ENCODE results near the gene RRAS. TPM values are rescaled to one million over a fixed set of nuclear protein-coding genes. Genes with fewer than 3 reads are reported as not detected.

RRAS gene
- total and polyA plus RNA-seq, 2 of the 4 experiments (the other 2 are of a cell fraction) = 50.2 to 241 TPM

GRCh38 chr19:49592486-49593232, 47.3 kb downstream of the RRAS start:
- 0% methylated on average over 3 of the region's 28 CpGs; no CpG with 5 or more reads in 1 of the 2 experiments for WGBS, 2 experiments (ENCODE audit: extremely low coverage in 2 of 2, insufficient read length in 1 of 2)
- H3K4me3 ChIP-seq (ENCODE audit: insufficient read depth, low read depth, low read length) = peak overlapping the region; percentile 97
- no peak overlapping the region; the same call in 1 of the 2 replicates for H4K91ac ChIP-seq (ENCODE audit: insufficient read depth, low read depth, low read length)
- peak overlapping the region; percentile 46 for H3K4ac ChIP-seq (ENCODE audit: low read depth, low read length)
- no peak overlapping the region for H4K5ac ChIP-seq (ENCODE audit: low read depth, low read length)
- peak overlapping the region; percentile 72; the same call in 1 of the 2 replicates for H2AK5ac ChIP-seq (ENCODE audit: low read depth, low read length)
- ATAC-seq (ENCODE audit: low read depth) (no peak), DNase-seq (no peak)
- H3K9me1 ChIP-seq (ENCODE audit: insufficient read depth, low read length) = no peaks in the 10 kb centered on the region
- intact Hi-C loops (cut with micrococcal nuclease) = loop anchor here (5.0 kb wide), 1 partner anchor 85 kb away; the partner anchor contains the start of gene PRMT1
- no peak overlapping the region for H2BK120ac ChIP-seq (ENCODE audit: low read depth, low read length)
- BruUV-seq (replicated peaks) = no TSS peak
- peak overlapping the region; percentile 85 for H2AFZ ChIP-seq (replicated peaks; ENCODE audit: low read length, poor library complexity)
- H2BK20ac ChIP-seq (ENCODE audit: low read depth, low read length) = no peak overlapping the region
- peak overlapping the region; percentile 10; the same call in 1 of the 2 replicates for H3K56ac ChIP-seq (ENCODE audit: extremely low read depth, insufficient read depth, low read length)
- peaks cover 26% of the 10 kb centered on the region for H3K36me3 ChIP-seq (ENCODE audit: control insufficient read depth, insufficient read depth, low read length)
- no peak overlapping the region for H3K18ac ChIP-seq (ENCODE audit: low read depth, low read length)
- H2BK15ac ChIP-seq (ENCODE audit: low read depth, low read length) = no peak overlapping the region
- peak overlapping the region; percentile 97 for H3K23ac ChIP-seq (ENCODE audit: low read depth, low read length)
- H4K8ac ChIP-seq (ENCODE audit: low read depth in 2 of 2, low read length in 2 of 2) = no peak overlapping the region; a peak in 1 of 4 replicates
- H4K20me1 ChIP-seq (ENCODE audit: insufficient read depth, low read length) = peaks cover 28% of the 10 kb centered on the region
- dilution Hi-C loops (cut with HindIII; ENCODE audit: low sequenced_read_pairs, unreplicated experiment) = no loop called here
- H2BK5ac ChIP-seq (ENCODE audit: low read depth, low read length, poor library complexity, severe bottlenecking) = peak overlapping the region; percentile 81
- CTCF ChIA-PET = no interaction called here
- peaks cover 6 to 27% of the 10 kb centered on the region in 2 experiments; a peak in 3 of 4 replicates for H3K79me1 ChIP-seq (ENCODE audit: low read depth in 1 of 2, low read length in 2 of 2)
- H3K27ac ChIP-seq (ENCODE audit: insufficient read depth, low read length) = peak overlapping the region; percentile 97
- H3K4me2 ChIP-seq (ENCODE audit: low read depth, low read length) = peak overlapping the region; percentile 91
- peak overlapping the region; percentile 98 for H2AK9ac ChIP-seq (replicated peaks; ENCODE audit: low read depth, low read length, poor library complexity)
- no peaks in the 10 kb centered on the region for H3K27me3 ChIP-seq (ENCODE audit: control insufficient read depth, insufficient read depth, low read length)
- peaks cover 7% of the 10 kb centered on the region; the same call in 1 of the 2 replicates for H3K4me1 ChIP-seq (ENCODE audit: control insufficient read depth, insufficient read depth, low read length)
- H3K9me3 ChIP-seq (ENCODE audit: control insufficient read depth, insufficient read depth, low read length) = no peaks in the 10 kb centered on the region
- H3K9ac ChIP-seq (ENCODE audit: low read depth, low read length) = peak overlapping the region; percentile 94
- POLR2A ChIA-PET (ENCODE audit: unreplicated experiment) = interaction anchor here (1.0 kb wide), 1 partner anchor 48 kb away, joined by 9 read pairs; no protein-coding TSS in a partner anchor
- peak overlapping the region; percentile 60 for H3K14ac ChIP-seq (replicated peaks; ENCODE audit: low read depth, low read length)
- in situ Hi-C loops (cut with MboI; ENCODE audit: low sequenced_read_pairs) = no loop called here
- no peak for TF ChIP-seq RFX5 (IDR thresholded peaks at IDR 0.05; ENCODE audit: low read depth, low read length)
- no peak for TF ChIP-seq POLR2A (IDR thresholded peaks at IDR 0.05; ENCODE audit: low read depth, low read length)
- TF ChIP-seq CHD1 (IDR thresholded peaks at IDR 0.05; ENCODE audit: low read depth, low read length) = no peak
- no peak for TF ChIP-seq ELK1 (IDR thresholded peaks at IDR 0.05; ENCODE audit: borderline replicate concordance, low read depth, low read length)
- TF ChIP-seq MXI1 (IDR thresholded peaks at IDR 0.05; ENCODE audit: borderline replicate concordance, low read depth, low read length) = no peak
- TF ChIP-seq FOS (IDR thresholded peaks at IDR 0.05; ENCODE audit: low read depth, low read length) = no peak
- TF ChIP-seq RAD21 (IDR thresholded peaks at IDR 0.05; ENCODE audit: low read length) = no peak
- TF ChIP-seq MAFK (IDR thresholded peaks at IDR 0.05; ENCODE audit: low read depth, low read length) = no peak
- no peak for TF ChIP-seq SMC3 (IDR thresholded peaks at IDR 0.05; ENCODE audit: low read depth, low read length)
- no peak for TF ChIP-seq MAZ (IDR thresholded peaks at IDR 0.05; ENCODE audit: borderline replicate concordance, low read depth, low read length)
- no peak for TF ChIP-seq USF2 (IDR thresholded peaks at IDR 0.05; ENCODE audit: low read depth, low read length)
- no peak for TF ChIP-seq NFE2L2 (IDR thresholded peaks at IDR 0.05; ENCODE audit: low read depth, low read length)
- TF ChIP-seq BHLHE40 (IDR thresholded peaks at IDR 0.05; ENCODE audit: low read depth, low read length) = no peak
- no peak for TF ChIP-seq CEBPB (IDR thresholded peaks at IDR 0.05; ENCODE audit: low read depth, low read length)
- no peak for TF ChIP-seq CTCF (conservative IDR thresholded peaks at IDR 0.05; ENCODE audit: low read depth, low read length)

Measured in IMR-90 (cell line).